NCI-H510A treated with DMSO at 0.1 percent for 48 hours (cell line): ENCODE measurements around the gene NUP62CL.
A peak's percentile ranks its signal among the peaks of the same experiment; 100 is the strongest.

Experiments used
- DNase-seq: peaks from one replicate; lab custom pipeline; 2025; lab: John Stamatoyannopoulos, UW

Gene NUP62CL

DNA sequence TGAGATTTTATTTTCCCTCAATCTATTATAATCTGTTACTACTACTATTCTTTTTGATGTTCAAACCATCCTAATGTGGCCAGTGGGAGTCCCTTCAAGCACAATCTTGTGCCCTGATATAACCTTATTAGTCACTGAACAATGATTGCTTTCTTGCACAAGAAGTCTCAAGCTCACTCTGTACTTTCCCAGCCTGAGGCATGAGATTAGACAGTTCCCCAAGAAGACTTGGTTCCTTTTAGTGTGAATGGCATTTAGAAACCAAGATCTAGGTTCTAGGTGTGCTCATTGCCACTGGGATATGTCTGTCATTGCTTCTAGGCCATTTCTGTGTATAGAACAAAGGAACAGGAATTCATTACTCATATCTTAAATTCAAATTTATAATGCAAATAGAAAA is 59.6 kb downstream of the NUP62CL start:
- DNase-seq = no peak

DNA sequence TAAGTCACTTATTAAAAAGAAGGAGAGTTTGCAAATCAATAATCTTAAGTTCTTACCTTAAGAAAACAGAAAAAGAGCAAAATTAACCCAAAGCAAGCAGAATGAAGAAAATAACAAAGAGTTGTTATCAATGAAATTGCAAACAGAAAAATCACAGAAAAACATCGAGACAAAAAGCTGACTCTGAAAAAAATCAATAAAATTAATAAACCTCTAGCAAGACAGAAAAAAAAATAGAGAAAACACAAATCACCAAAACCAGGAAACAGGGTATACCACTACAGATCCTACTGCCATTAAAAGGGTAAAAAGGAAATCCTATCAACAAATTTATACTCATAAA is 70.3 kb downstream of the NUP62CL start:
- DNase-seq = no peak

DNA sequence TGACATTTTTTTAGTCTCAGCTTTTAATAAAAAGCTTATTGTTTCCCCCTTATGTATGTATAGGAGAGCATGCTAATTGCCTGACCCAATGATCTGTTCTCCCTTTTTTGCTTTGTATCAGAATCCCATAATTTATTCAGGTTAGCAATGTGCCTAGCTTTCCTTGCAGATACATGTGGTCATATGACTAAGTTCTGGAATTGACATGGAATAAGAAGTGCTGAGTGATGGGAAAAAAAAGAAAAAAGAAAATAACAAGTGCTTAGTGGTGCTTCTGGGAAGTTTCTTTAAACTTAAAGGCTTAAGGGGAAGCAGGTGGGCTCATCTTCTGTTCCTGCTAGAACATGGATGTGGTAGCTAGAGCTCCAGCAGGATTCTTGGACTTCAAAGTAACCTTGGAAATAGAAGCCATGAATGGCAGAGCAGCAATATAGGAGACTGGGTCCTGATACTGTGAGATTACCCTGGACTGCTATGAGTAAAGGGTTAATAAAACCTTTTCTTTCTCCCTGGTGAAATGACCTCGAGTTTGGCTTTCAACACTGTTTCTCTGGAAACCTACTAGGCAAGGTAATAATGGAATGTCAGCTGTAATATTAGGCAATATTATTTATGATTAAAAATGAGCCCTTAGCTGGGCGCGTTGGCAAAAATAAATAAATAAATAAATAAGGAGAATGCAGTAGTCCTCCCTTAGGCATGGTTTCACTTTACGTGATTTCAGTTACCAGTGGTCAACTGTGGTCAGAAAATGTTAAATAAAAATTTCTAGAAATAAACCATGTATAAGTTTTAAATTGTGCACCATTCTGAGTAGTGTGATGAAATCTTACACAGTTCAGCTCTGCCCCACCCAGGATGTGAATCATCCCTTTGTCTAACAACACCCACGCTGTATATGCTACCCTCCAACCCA is 70.9 kb downstream of the NUP62CL start:
- DNase-seq = no peak

DNA sequence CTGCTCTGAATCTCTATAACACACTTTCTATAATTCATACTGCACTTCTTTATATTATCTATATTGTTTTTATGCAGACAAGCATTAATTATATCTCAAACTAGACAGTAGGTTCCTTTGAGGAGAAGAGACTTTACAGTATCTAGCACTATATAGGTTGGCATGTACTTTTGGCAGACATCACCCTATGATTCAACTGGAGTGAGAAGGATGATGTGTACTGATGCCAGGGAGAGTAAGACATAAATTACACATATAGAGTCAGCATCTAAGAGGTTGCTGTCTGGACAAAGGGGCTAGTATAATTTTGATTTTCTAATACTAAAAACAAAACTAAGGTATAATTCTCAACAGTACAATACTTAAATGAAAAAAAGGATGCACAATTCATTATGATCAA is 82.5 kb downstream of the NUP62CL start:
- DNase-seq = no peak

DNA sequence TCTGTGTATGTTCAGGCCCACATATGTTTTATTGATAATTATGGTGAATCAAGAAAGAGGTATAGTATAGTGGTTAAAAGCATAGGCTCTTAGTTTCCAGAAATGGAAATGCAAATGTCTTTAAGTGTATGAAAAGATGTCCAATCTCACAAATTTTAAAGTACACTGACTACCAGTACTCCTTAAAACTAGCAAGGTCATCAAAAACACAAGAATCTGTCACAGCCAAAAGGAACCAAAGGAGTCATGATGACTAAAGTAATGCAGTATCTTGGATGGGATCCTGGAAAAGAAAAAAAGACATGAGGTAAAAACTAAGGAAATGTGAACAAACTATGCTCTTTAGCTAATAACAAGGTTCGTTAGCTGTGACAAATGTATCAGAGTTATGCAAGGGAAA is 87.0 kb downstream of the NUP62CL start:
- DNase-seq = no peak

DNA sequence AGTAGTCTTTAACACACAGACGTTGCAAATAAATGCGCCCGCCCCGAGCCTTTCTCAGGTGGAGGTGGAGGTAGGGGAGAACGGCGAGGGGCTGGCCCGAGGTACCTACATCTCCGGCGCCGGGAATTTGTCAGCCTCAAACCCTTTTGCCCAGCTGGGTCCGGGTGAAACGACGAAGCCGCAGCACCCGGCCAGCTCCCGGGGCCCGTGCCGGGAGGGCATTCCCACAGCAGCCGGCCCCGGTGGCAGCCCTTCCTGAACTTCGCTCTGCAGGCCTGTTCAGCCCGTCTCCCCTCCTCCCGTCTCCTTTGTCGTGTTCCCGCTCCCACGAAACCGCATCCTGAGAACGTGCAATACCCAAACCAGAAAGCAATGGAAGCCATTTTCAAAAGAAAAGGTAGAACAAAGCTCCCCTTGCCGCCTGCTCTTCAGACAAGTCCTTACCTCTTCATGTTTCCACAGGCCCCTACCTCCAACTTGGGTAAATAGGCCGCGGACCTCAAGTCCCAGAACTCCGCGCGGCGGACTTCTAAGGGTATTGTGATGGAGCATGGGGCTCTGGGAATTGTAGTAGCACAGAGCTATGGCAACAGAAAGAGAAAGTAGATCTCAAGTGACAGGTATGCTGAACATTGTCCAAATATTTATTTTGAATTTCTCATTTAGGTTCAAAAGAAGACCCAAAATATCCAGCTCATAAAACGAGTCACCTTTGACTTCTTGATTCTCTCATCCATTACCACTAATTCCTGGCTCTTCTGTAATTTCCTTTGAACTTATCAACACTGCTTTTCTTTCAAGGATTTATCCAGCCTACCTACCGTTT is 87.7 kb downstream of the NUP62CL start, which contains the start of gene RBM41:
RBM41 (minus strand) TSS at position 501 of the 826 bp plus-strand sequence; CDS start at position 452, 49 bp downstream.
- DNase-seq = peak; percentile 78

DNA sequence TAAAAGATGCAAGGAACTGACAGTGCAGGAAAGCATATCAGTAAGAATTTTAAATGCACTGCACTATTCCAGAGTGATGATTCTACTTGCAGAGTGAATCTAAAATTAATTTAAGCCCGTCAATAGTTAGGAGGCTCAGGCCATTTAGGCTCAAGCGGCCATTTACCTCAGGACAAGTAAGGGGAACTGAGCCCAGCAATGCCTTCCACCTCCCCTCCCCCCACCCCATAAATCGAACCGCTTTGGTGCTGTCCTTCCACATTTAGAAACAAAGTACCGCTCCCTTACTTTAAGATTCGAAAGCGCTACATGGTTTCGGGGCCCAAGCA is 88.3 kb downstream of the NUP62CL start:
- peak; percentile 25 for DNase-seq

DNA sequence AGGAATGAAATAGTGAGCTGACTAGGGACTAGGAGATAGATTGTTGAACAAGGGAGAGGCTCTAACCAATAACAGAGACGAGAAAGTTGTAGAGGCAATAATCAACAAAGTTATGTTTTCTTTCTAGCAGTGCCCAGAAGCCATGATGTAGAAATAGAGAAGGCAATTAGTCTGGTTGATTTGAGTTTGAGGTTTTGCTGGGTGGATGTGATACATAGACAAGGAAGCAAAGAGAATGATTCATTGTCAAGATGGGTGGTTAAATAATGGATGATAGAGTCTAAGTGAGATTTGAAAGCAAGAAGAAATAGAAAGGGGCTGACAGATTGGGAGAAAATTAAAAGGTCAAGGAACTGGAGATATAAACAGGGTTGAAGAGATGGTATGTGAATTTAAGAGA is 98.8 kb downstream of the NUP62CL start:
- no peak for DNase-seq

DNA sequence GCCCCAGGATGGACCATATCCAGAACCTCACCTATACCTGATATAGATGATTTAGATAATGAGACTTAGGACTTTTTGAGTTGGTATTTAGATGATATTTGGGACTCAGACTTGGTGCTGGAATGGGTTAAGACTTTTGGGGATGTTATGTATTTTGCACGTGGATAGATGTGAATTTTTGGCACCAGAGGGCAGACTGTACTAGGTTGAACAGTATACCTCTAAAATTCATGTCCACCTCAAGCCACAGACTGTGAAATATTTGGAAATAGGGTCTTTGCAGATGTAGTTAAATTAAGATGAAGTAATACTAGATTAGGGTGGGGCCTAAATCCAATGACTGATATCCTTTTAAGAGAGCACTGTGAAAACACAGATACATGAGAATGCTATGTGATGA is 103.3 kb downstream of the NUP62CL start:
- DNase-seq = no peak

DNA sequence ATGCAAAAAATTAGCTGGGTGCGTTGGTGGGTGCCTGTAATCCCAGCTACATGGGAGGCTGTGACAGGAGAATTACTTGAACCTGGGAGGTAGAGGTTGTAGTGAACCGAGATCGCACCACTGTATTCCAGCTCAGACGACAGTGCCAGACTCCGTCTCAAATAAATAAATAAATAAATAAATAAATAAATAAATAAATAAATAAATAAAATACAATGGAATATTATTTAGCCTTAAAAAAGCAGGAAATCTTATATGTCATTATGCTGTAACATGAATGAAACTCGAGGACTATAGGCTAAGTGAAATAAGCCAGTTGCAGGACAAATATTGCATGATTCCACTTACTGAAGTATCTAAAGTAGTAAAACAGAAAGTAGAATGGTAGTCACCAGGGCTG is 130.1 kb downstream of the NUP62CL start:
- DNase-seq = no peak
